ENCODE measurements around the gene C1QTNF6.

Gene C1QTNF6

DNA sequence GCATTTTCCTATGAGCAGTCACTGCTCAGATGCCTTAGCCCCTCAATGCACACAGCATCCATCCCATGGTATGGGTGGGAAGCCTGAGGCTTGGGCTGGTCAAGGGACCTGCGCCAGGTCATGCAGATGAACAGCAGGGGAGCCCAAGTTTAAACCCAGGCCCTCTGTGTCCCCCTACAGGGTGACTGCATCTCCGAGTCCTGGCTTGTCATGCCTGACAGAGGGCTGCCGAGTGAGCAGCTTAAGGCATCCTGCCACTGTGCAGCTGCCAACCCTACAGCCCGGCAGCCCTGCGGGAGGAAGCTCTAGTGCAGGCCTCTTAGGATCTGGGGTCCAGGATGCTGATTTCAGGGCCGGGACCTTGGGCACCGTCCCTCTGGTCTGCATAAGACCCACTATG, 48.3 kb downstream of the C1QTNF6 start:
- no peak for DNase-seq

DNA sequence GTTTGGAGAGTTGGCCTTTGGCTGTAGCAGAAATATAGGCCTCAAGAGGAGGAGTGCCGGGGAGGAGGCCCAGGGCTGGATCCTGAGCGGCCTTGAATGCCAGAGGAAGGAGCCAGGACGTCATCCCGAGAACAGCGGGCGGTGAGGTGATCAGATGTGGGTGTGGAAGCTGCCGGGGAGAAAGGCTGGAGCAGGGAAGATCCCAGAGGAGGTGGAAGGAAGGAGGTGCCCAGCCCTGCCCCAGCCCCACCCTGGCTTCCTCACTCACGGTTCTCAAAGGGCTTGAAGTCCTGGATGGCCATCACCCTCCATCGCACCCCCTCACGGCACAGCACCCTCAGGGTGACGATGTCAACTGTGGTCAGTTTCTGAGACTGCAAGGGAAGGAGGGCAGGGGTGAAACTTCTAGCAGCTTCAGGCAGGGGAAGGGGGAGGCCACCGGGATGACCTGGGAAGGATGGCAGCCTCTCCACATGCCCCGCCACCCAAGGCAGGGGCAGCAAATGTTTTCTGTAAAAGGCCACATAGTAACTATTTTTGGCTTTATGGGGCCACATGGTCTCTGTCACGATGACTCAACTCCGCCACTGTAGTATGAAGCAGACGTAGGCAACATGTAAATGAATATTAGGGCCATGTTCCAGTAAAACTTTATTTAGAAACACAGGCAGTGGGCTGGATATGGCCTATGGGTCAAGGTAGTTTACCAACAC, 49.0 kb downstream of the C1QTNF6 start:
- DNase-seq, result no peak

DNA sequence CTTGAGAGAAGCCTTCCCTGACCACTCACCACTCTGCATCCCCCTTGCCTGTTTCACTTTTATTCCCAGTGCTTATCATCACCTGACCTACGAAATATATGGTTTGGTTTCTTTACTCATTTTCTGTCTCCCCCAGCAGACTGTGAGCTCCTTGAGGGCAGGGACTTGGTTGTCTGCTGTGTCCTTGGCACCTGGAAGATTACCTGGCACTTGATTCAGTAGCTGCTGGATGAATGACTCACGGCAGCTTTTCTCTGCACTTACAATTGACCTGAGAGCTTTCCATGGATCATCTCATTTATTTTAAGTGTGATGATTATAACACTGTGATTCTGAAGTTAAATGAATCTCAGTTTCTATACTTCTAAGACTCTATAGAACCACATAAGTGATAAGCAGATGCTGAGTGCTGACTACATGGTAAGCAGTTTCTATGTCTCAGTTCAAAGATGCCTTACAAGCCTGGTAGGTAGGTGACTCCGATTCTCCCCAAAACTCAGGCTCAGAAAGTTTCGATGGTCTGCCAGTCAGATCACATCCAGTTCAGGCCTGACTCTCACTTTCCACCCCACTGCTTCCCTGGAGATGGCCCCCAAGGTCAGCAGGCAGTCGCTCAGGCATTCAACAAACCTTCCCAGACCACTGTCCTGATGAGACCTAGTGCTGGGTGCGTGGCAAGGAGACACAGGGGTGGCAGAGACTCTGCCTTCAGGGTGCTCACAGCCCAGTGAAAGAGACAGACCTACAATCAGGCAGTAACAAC, 50.0 kb downstream of the C1QTNF6 start:
- DNase-seq, result no peak

DNA sequence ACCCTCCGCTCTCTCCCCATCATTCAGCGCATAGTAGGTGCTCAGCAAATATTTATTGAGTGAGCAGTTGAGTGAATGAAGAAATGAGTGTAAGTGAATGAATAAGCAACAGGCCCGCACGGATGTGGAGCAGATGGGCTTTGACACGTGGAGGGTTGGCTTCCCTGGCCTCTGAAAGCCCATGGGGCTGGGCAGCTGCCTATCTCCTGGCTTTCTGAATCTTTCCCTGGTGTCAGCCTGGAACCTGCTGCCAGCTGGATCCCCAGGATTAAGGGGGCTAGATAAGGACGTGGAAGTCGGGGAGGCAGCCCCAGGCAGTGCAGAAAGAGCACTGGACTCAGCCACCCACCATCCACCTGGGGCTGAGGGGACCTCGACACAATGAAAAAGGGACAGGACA, 50.9 kb downstream of the C1QTNF6 start:
- DNase-seq, result no peak

DNA sequence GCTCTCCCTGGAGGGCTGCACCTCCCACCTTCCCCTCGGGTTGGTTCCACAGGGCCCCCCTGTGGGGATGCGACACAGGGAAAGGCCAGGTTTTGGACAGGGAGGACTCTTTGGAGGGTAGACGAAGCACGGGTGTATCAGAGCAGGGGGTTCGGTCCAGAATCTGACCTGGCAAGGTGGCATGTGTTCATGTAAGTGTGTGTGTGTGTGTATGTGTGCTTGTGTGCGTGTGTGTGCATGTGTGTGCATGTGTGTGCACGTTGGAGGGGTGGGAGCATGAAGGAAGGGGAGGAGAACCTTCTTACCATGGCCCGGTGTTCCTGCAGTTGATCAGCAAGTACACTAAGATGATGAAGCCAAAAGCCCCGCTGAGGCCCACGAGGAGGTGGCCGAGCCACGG, 53.0 kb downstream of the C1QTNF6 start:
- DNase-seq, result no peak

DNA sequence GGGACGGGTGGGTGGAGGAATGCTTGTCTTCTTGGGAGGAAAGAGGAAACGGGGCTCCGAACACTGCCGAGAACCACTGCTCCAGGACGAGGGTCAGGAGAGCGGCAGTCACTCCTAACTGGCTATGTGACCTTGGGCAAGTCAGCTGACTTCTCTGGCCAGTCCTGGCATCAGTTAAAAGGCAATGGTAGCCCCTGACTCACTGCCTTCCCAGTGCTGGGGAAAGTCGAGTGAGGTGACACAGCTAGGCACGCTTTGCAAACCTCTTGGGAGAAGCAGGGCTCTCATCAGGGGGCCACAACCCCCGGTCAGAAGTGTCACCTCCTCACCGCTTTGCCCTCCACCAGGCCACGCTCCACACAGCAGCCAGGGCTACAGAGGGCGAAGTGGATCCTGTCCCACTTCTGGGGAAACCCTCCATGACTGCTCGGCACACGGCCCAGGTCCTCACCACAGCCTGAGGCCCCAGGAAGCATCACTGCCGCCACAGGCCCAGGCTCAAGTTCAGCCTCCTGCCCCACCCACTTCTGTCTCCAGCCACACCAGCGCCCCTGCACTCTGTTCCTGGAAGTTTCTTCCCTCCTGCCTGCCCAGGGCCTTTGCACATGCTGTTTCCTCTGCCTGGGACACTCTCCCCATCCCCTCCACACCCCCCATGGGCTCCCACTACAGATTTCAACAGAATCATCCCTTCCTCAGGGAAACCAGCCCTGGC, 54.6 kb downstream of the C1QTNF6 start:
- no peak for DNase-seq

DNA sequence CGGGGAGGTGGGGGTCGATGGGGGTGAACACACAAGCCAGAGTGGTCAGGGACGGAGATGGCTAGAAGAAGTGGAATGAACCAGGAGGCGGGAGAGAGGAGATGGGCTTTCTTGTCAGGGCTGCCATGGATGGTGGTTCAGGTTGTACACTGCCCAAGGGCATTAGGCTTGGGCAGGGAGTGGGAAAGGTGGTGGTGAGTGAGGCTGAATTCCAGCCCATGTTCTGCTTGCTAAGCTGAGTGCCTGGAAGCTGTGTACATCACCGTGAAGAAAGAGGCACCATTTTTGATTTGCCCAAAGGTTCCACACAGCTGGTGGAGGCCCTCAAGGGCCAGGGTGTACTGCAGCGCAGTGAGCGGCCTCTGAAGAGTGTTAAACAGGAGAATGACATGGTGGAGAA, 55.3 kb downstream of the C1QTNF6 start:
- DNase-seq, result no peak

All from activated CD4-positive, alpha-beta T cell treated with anti-CD3 and anti-CD28 coated beads, Interleukin-2, amount 50 U/mL, for 1 hour (primary cell).